SU-DHL-6 (cell line): ENCODE measurements around the gene MAP3K7.
A peak's percentile ranks its signal among the peaks of the same experiment; 100 is the strongest.

Experiments
- H2AFZ ChIP-seq: fragments of 200-600 bp; sonication (generic); 2 replicates; pipeline ENCODE4 v1.6.1; 2014; ENCODE audit warnings: low read depth, mild to moderate bottlenecking, moderate library complexity, mixed read lengths, antibody characterized with exemption, low read length; ENCODE audit not compliant: severe bottlenecking
- H3F3A ChIP-seq: fragments of 200-600 bp; shearing (Covaris generic); 2 replicates; pipeline ENCODE4 v1.6.0; 2016; ENCODE audit warnings: antibody characterized with exemption, mild to moderate bottlenecking; ENCODE audit not compliant: insufficient read depth
- H3K27ac ChIP-seq: fragments of 200-600 bp; sonication (generic); 2 replicates; pipeline ENCODE4 v1.5.1; 2016; ENCODE audit warnings: low read depth, mild to moderate bottlenecking, low read length, moderate library complexity, mixed read lengths
- H3K27me3 ChIP-seq: fragments of 200-600 bp; sonication (generic), shearing (Covaris generic); 2 replicates; pipeline ENCODE4 v1.6.0; 2014; ENCODE audit warnings: mild to moderate bottlenecking, low read length
- H3K36me3 ChIP-seq: fragments of 200-600 bp; sonication (generic); 2 replicates; pipeline ENCODE4 v1.6.1; 2014; ENCODE audit warnings: mild to moderate bottlenecking, low read length, mixed read lengths
- H3K4me2 ChIP-seq: fragments of 300-600, 200-600 bp; shearing (Covaris generic), sonication (generic); 2 replicates; pipeline ENCODE4 v1.6.0; 2014; ENCODE audit warnings: low read length, low read depth, mild to moderate bottlenecking; ENCODE audit not compliant: poor library complexity, severe bottlenecking
- H3K4me3 ChIP-seq: fragments of 200-600 bp; sonication (generic); 2 replicates; pipeline ENCODE4 v1.5.1; 2014; ENCODE audit warnings: antibody characterized with exemption, low read length, mild to moderate bottlenecking, mixed read lengths; ENCODE audit not compliant: insufficient read depth, poor library complexity, severe bottlenecking
- H3K79me2 ChIP-seq: fragments of 200-600 bp; sonication (generic); 2 replicates; pipeline ENCODE4 v1.6.1; 2014; ENCODE audit warnings: mild to moderate bottlenecking, low read length, moderate library complexity; ENCODE audit not compliant: insufficient read depth
- H3K9ac ChIP-seq: fragments of 200-600 bp; sonication (generic); 2 replicates; pipeline ENCODE4 v1.7.0; 2014; ENCODE audit warnings: mild to moderate bottlenecking, low read length
- H3K9me2 ChIP-seq: fragments of 200-600 bp; sonication (generic); replicated peaks from 2 replicates; pipeline ENCODE4 v1.6.1; 2014; ENCODE audit warnings: low read length; ENCODE audit not compliant: insufficient read depth
- H3K9me3 ChIP-seq: fragments of 200-600 bp; sonication (generic); 2 replicates; pipeline ENCODE4 v1.6.1; 2014; ENCODE audit warnings: low read length, mixed read lengths; ENCODE audit not compliant: insufficient read depth
- H4K20me1 ChIP-seq: fragments of 200-600 bp; sonication (generic); 2 replicates; pipeline ENCODE4 v1.6.1; 2014; ENCODE audit warnings: low read depth, mild to moderate bottlenecking, antibody characterized with exemption, low read length, moderate library complexity, mixed read lengths
- EZH2phosphoT487 ChIP-seq: fragments of 200-600 bp; sonication (generic), shearing (Covaris generic); conservative IDR thresholded peaks from 2 replicates; pipeline ENCODE4 v1.6.1; 2018; ENCODE audit warnings: mild to moderate bottlenecking, antibody characterized with exemption, low read length, moderate library complexity, mixed read lengths
- TF ChIP-seq, protein P1 (sequence below): fragments of 200-600 bp; sonication (generic); IDR thresholded peaks from one replicate; pipeline ENCODE4 v1.5.1; 2017; ENCODE audit warnings: antibody characterized with exemption, mild to moderate bottlenecking, low read length, moderate library complexity; ENCODE audit not compliant: insufficient read depth, poor library complexity, severe bottlenecking

The MAP3K7 gene

GRCh38 chr6:90596967-90597539 is 10.2 kb upstream of the MAP3K7 start:
- Histone ChIP-seq H3K27me3 (no peaks in the 10 kb centered on the region), H3K9me2 (no peaks in the 10 kb centered on the region), H4K20me1 (no peaks in the 10 kb centered on the region), H3K9me3 (no peaks in the 10 kb centered on the region), H3K27ac (no peak overlapping the region), H3F3A (no peaks in the 10 kb centered on the region), H2AFZ (no peak overlapping the region), H3K4me3 (no peak overlapping the region), H3K4me2 (no peak overlapping the region), H3K36me3 (no peaks in the 10 kb centered on the region), H3K9ac (no peak overlapping the region), H3K79me2 (no peaks in the 10 kb centered on the region)
- TF ChIP-seq, protein P1, sequence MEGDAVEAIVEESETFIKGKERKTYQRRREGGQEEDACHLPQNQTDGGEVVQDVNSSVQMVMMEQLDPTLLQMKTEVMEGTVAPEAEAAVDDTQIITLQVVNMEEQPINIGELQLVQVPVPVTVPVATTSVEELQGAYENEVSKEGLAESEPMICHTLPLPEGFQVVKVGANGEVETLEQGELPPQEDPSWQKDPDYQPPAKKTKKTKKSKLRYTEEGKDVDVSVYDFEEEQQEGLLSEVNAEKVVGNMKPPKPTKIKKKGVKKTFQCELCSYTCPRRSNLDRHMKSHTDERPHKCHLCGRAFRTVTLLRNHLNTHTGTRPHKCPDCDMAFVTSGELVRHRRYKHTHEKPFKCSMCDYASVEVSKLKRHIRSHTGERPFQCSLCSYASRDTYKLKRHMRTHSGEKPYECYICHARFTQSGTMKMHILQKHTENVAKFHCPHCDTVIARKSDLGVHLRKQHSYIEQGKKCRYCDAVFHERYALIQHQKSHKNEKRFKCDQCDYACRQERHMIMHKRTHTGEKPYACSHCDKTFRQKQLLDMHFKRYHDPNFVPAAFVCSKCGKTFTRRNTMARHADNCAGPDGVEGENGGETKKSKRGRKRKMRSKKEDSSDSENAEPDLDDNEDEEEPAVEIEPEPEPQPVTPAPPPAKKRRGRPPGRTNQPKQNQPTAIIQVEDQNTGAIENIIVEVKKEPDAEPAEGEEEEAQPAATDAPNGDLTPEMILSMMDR: no peak
- no peak for TF ChIP-seq EZH2phosphoT487

DNA sequence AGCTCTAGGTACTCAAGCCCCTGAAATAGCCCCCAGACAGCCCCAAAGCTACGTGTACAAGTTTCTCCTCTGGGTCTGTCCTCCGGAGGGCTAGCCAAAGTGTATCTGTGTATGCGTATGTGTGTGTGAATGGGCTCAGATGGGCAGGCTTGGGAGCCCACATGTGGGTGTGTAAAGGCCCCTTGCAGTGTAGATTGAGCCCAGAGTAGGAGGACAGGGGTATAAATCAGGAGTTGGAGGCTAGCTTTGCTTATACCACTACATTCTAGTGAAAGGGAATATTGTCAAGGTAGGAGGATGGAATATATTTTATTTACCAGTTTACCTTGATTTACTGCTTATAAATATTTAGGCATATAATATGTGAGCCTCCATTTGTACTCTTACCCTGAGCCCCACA is 9.0 kb upstream of the MAP3K7 start:
- TF ChIP-seq, protein P1: no peak
- TF ChIP-seq EZH2phosphoT487: no peak
- H3K27me3 ChIP-seq: no peaks in the 10 kb centered on the region
- no peaks in the 10 kb centered on the region for H3K9me3 ChIP-seq
- H3K27ac ChIP-seq: no peak overlapping the region
- H3K4me2 ChIP-seq: no peak overlapping the region
- H4K20me1 ChIP-seq: no peaks in the 10 kb centered on the region
- no peaks in the 10 kb centered on the region for H3K36me3 ChIP-seq
- no peak overlapping the region for H3K4me3 ChIP-seq
- H3K79me2 ChIP-seq: no peaks in the 10 kb centered on the region
- H2AFZ ChIP-seq: no peak overlapping the region
- H3F3A ChIP-seq: no peaks in the 10 kb centered on the region
- H3K9me2 ChIP-seq: no peaks in the 10 kb centered on the region
- H3K9ac ChIP-seq: no peak overlapping the region

DNA sequence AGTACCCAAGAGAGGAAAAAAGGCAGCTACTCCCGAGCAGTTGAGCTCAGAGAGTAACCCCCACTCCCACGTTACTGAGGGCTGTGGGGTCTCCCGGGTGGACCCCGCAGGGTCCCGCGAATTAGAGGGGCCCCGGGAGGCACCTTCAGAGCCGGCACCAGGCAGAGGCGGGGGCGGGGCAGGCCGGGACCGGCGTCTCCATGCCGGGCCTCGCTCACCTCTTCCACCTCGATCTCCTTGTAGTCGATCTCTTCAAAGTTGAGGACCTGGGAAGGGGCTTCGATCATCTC is 381 bp downstream of the MAP3K7 start:
- peaks cover 23% of the 10 kb centered on the region for H4K20me1 ChIP-seq
- H3K9me3 ChIP-seq: no peaks in the 10 kb centered on the region
- peaks cover 6% of the 10 kb centered on the region; the same call in 1 of the 2 replicates for H3F3A ChIP-seq
- H3K36me3 ChIP-seq: no peaks in the 10 kb centered on the region; the same call in 1 of the 2 replicates
- TF ChIP-seq, protein P1: no peak
- TF ChIP-seq EZH2phosphoT487: no peak
- H3K27ac ChIP-seq: peak overlapping the region; percentile 85
- H3K79me2 ChIP-seq: peaks cover 53% of the 10 kb centered on the region
- H3K9me2 ChIP-seq: no peaks in the 10 kb centered on the region
- H3K9ac ChIP-seq: peak overlapping the region; percentile 86
- H3K27me3 ChIP-seq: no peaks in the 10 kb centered on the region
- H3K4me2 ChIP-seq: peak overlapping the region; percentile 83
- H3K4me3 ChIP-seq: peak overlapping the region; percentile 78
- peak overlapping the region; percentile 80 for H2AFZ ChIP-seq
